Measurements from ENCODE around the gene SYT8. TPM values are rescaled to one million over a fixed set of nuclear protein-coding genes. Genes with fewer than 3 reads are reported as not detected.

The SYT8 gene
- total RNA-seq, 1 experiment from 2014 or later: 1.0 TPM

- Histone ChIP-seq H3K9ac (ENCODE audit: low read length) (no peak overlapping the region), H3K4me1 (ENCODE audit: control insufficient read depth in 1 of 2, insufficient read depth in 2 of 2, low read length in 2 of 2) (peaks cover 0 to 4% of the 10 kb centered on the region in 2 experiments; a peak in 1 of 4 replicates), H3K9me2 (ENCODE audit: insufficient read depth) (no peaks in the 10 kb centered on the region), H3K79me2 (ENCODE audit: insufficient read depth, low read length) (no peaks in the 10 kb centered on the region), H3K36me3 (ENCODE audit: control insufficient read depth in 1 of 2, insufficient read depth in 2 of 2, low read length in 2 of 2) (no peaks in the 10 kb centered on the region), H3K4me3 (replicated peaks in 1 of 2; ENCODE audit: low read depth in 1 of 2, low read length in 2 of 2) (no peak overlapping the region), H3K27ac (ENCODE audit: low read depth, low read length) (no peak overlapping the region), H3K27me3 (ENCODE audit: insufficient read depth, low read length) (no peaks in the 10 kb centered on the region), H2AFZ (ENCODE audit: low read depth, low read length, poor library complexity, severe bottlenecking) (no peak overlapping the region), H4K20me1 (ENCODE audit: insufficient read depth) (no peaks in the 10 kb centered on the region), H3K9me3 (ENCODE audit: control insufficient read depth in 1 of 2, insufficient read depth in 1 of 2, low read depth in 1 of 2, low read length in 2 of 2) (no peaks in the 10 kb centered on the region), H3K4me2 (ENCODE audit: low read length) (no peak overlapping the region)
- TF ChIP-seq REST (IDR thresholded peaks at IDR 0.05; ENCODE audit: low read depth) (no peak), MAX (IDR thresholded peaks at IDR 0.05) (no peak), ZBTB33 (IDR thresholded peaks at IDR 0.05; ENCODE audit: extremely low read depth, insufficient replicate concordance, low read length) (no peak), ELF1 (IDR thresholded peaks at IDR 0.05; ENCODE audit: borderline replicate concordance, low read depth) (no peak), POLR2AphosphoS5 (IDR thresholded peaks at IDR 0.05; ENCODE audit: low read depth, low read length) (no peak), EZH2 (IDR thresholded peaks at IDR 0.05) (no peak), TCF7L2 (IDR thresholded peaks at IDR 0.05; ENCODE audit: borderline replicate concordance, extremely low read depth, insufficient read depth, insufficient read length) (no peak), ZNF274 (IDR thresholded peaks at IDR 0.05; ENCODE audit: low read depth, low read length) (no peak), CTCF (IDR thresholded peaks at IDR 0.05 in 2 of 3, conservative IDR thresholded peaks at IDR 0.05 in 1 of 3; ENCODE audit: borderline replicate concordance in 1 of 3, insufficient read depth in 1 of 3, low read depth in 2 of 3, low read length in 2 of 3) (no peak), POLR2A (IDR thresholded peaks at IDR 0.05; ENCODE audit: borderline replicate concordance, extremely low read depth, insufficient read depth, insufficient read length) (no peak), ZFX (IDR thresholded peaks at IDR 0.05) (no peak), FOSL1 (IDR thresholded peaks at IDR 0.05; ENCODE audit: low read depth) (no peak), SP1 (IDR thresholded peaks at IDR 0.05; ENCODE audit: low read depth) (no peak), ATF3 (IDR thresholded peaks at IDR 0.05) (no peak), EGR1 (IDR thresholded peaks at IDR 0.05; ENCODE audit: low read depth) (no peak), JUND (IDR thresholded peaks at IDR 0.05) (no peak), CEBPB (IDR thresholded peaks at IDR 0.05; ENCODE audit: low read depth) (no peak), CBX3 (IDR thresholded peaks at IDR 0.05; ENCODE audit: low read depth) (no peak), SRF (IDR thresholded peaks at IDR 0.05; ENCODE audit: low read depth) (no peak), RAD21 (IDR thresholded peaks at IDR 0.05; ENCODE audit: low read depth) (no peak)
- intact Hi-C loops (cut with micrococcal nuclease): no loop called here
- DNase-seq (ENCODE audit: low read depth, low spot score) (no peak), ATAC-seq (no peak)
- ChIA-PET CTCF (no interaction called here), POLR2A (no interaction called here), RAD21 (ENCODE audit: low non-redundant PET in 1 of 2, low total read pairs in 2 of 2, uncharacterized antibody in 2 of 2, unreplicated experiment in 2 of 2) (no interaction called here)
- no TSS peak for BruUV-seq (replicated peaks)
These were observed 43.6 kb downstream of the SYT8 start for GRCh38 chr11:1878137-1879031.
